NCI-H1694 treated with DMSO at 0.1 percent for 48 hours (cell line): ENCODE results near the gene IQSEC1.

ENCODE experiments used
- DNase-seq: peaks from one replicate; lab custom pipeline; 2025; lab: John Stamatoyannopoulos, UW

IQSEC1 gene

DNA sequence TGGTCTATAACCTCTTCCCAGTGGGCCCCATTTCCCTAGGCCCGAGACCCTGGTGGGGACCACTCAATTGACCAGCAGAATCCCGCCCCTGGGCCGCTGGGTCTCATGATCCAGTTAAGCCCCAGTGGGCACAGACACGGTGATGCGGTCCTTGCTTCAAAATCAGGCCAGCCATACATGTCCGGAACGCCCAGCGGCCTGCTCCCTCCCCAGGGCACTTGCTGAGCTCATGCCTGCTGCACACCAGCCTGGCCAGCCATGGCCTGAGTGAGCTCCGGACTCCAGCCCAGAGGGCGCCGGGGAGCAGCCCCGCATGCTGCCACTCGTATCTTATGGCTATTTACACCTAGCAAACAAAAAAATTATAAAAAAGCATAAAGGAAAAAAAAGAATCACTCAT is 34.4 kb upstream of the IQSEC1 start:
- no peak for DNase-seq

DNA sequence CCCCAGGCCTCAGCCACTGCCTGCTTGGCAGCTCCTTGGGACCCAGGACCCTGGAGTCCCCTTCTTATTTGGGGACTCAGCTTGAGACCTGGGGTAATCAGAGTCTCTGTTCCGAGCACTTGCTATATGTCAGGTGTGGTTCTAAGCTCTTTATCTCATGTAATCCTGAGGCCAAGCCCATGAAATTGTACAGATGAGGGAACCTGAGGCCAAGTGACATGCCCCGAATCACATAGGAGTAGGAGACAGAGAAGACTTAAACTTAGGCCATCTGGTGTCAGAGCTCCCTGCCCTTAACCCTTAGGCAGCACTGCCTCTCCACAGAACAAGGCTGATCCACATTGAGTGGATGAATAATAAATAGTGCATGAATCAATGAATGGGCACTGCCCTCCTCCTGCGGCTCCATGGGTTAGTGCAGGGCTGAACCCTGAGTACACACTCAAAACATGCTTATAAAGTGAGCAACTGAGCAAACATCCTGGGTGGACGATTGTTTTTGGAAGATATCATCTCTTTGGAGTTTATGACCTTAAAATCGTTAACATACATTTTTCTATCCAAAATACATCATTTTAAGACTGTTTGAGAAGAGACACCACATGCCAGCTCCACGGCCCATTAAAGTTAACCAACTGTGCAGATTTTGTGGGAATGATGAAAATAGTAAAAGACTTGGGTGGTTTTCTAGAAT is 33.2 kb upstream of the IQSEC1 start:
- no peak for DNase-seq

DNA sequence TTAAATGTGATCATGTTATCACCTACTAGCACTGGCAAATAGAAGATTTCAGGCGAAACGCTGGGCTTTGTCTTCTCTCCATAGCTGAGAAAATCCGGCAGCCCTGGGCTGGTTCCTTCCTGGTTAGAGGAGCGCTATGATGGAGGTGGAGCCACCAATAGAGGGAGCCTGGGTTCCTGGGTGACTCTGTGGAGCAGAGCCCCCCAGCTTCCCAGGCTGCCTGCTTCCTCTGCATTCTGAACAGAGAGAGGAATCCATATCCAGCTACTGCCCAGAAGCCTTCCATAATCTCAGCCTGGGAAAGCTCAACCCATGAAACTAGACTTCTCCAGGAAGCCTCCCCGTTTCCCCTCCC is 32.6 kb upstream of the IQSEC1 start:
- DNase-seq = no peak

GRCh38 chr3:13105181-13105895 is 32.1 kb upstream of the IQSEC1 start:
- DNase-seq = no peak

DNA sequence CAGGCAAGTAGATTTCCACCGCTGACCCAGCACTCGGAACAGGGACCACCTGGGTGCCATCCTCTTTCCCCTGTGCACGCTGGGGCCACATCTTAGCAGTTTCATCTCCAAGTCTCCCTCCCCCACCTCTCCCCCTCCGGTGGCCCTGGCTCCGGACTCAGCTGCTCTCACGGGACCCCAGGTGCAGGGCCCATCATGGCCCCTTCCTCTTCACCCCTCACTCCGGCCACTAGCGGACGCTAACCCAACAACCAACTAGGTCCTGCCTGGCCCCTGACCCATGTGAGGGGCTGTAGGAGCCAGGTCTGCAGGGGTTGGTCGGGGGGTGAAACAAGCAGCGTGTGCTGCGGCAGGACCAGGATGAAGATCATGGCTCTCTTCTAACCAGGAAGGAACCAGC is 31.3 kb upstream of the IQSEC1 start:
- DNase-seq = no peak

GRCh38 chr3:13103416-13104058 is 30.3 kb upstream of the IQSEC1 start:
- no peak for DNase-seq

DNA sequence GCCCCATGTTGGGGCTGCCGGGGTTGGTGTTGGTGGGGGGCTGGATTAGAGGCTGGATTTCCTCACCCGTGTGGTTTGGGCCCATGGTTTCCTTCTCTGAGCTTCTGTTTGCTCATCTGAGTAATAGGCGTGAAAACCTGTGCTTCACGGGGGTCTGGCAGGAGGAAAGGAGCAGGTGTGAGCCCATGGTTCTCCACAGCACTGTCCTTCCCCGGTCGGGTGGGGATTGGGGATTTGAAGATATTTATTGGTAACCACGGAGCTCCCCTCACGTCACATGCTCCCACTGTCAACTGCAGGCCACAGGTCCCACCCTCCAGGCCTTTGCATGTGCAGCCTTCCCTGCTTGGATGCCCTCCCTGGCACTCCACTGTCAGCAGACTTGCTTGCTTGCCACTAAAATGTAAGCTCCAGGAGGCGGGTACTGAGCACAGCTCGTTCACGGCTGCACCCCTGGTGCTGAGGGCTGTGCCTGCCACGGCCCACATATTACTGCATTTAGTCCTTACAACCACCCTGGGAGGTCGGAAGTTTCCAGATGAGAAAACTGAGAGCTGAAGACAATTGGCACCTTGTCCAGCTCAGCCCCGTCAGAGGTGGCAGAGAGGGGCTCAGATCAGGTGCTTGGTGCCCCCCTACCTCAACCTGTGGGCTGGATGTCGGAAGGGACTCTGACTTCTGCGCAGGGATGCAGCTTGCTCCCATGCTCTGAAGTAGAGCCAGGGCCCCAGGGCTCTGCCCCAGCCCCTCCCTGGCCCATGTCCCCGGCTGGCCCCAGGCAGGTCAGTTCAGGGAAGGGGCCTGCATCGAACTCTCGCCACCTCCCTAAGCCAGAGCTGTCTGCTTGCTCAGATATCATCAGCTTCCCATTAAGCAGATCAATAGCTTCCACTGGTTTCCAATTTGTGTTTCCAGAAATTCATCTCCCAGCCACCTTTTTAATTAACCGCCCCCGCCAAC is 29.4 kb upstream of the IQSEC1 start:
- no peak for DNase-seq

DNA sequence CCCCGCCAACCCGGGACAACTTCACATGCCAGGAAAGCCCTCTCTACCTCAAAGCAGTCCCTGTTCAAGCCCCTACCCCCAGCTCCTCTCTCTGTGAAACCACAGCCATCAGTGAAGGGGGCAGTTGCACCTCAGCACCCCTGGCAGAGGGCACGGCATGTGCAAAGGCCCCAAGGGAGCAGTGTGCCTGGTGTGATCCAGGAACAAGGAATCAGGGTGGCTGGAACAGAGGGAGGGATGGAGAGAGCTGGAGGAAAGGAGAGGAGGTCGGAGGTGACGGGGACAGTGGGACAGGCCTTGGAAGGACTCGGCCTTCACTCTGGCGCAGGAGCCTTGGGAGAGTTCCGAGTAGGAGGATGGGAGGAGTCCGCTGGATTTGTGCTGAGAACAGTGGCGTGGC is 26.5 kb upstream of the IQSEC1 start:
- no peak for DNase-seq

DNA sequence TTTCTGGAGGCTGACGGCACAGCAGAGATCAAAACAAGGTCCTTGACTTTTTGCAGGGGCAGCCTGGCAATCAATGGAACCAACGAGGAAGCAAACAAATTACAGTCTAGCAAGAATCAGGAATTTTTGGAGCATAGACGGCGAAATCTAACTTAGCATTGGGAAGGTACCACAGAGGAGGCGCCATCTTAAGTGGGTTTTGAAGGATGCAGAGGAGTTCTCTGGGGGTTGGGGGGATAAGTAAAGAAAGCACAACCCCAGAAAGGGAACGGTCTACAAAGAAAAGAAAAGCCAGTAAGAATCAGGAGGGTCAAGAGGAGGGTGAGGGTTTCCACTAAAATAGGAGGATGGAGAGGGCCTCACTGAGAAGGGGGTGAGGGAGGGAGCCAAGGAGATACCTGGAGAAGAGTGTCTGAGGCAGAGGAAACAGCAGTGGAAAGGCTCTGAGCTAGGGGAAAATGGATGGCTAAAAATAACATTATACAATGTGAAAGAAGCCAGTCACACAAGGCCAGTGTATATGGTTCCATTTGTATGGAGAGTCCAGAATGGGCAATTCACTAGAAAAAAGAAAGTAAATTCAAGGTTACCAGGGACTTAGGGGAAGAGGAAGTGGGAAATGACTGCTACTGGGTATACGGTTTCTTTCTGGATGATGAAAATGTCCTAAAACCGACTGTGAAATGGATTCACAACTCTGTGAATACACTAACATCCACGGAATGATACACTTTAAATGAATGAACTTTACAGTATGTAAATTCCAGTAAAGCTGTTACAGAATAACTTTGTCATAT is 25.2 kb upstream of the IQSEC1 start:
- DNase-seq = no peak

- DNase-seq = no peak
These were observed 23.1 kb upstream of the IQSEC1 start for GRCh38 chr3:13096356-13096755.

DNA sequence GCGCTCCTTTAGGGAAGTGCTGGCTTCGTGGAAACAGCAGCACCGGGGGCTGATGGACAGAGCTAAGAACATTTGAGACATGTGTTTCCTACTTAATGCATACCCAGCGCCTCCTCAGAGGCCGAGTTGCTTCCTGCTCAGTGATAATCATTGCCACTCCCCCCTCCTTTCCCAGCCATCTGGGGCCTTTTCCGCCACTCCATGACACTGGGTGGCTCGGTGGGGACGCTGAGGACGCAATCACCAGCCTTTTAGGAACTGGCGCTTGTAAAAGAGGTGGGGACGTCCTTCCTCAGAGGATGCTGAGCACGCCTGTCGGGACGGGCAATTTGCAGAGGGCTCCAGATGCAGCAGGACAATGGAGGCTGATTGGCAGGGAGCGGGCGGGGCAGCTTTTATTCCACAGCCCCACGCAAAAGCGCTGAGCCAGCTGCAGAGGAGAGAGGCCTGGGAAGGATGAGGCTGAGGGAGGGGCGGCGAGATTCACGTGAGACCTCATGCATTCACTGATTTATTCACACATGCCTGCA is 22.2 kb upstream of the IQSEC1 start:
- no peak for DNase-seq

- no peak for DNase-seq
These were observed 20.5 kb upstream of the IQSEC1 start for GRCh38 chr3:13093687-13094086.

DNA sequence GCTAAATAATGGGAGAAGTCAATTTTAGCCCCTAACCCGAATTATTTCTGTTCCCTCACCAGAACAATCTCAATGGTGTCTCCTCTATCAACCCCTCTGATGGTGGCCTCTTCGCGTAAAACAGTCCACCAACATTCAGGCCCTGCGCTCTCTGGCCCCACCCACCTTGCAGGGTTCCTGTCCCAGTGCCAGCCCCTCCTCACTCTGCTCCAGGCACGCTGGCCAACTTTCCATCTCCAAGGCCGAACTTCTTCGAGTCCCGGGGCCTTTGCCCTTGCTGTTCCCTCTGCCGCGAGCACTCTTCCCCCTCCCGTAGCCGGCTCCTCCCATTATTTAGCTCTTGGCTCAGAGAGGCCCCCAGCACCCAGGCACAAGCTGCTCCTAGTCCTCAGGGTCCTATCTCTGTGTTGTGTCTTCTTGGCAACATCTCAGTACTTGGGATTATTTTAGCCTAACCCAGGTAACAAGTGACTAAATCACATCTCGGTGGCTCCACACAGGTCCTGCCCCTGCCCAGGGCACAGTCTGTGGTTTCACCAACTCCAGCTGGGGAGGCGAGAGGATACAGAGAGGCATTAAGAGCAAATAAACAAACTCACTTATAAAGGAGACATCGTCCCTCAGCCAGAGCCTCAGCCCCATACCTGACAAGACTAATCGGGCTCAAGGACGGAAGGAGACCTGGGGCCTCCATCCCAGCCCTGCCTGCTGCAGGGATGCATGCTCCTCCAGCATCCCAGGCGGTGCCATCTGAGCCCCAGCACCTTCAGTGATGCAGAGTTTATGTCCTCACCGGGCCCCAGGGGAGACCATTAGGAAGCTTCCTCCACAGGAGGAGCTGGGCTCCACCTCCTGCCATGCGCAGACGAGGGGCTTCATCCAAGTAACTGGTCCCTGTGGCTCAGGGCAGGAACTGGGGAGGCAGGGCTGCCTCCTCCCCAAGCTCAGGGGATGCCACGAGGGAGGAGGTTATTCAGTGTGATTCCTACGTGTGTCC is 19.7 kb upstream of the IQSEC1 start:
- no peak for DNase-seq

- no peak for DNase-seq
These were observed 18.8 kb upstream of the IQSEC1 start for GRCh38 chr3:13091898-13092611.

GRCh38 chr3:13088028-13089006 is 15.1 kb upstream of the IQSEC1 start:
- DNase-seq = no peak

DNA sequence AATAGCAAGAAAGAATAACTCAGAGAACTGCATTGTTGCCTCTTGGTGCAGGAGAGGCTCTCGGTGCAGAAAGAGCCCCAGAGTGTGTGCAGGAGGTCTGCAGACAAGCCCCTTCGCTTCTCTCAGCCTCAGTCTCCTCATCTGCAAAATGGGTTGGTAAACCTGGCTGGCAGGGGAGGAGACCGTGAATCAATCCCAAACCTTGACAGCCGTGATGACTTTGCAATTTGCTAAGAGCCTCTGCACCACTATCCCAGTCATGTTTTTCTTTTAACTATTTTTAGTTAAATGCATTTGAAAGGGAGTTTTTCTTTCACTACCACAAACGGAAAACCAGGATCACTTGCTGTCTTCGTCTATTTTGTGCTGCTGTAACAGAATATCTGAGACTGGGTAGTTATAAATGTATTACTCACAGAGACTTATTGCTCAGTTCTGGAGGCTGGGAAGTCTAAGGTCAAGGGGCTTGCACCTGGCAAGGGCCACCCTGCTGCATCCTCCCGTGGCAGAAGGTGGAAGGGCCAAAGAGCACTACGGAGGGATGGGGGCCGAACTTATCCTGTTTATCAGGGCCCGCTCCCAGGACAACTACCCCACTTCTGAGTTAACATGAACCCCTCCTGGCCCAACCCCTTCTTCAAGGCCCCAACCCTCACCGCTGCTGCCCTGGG is 14.2 kb upstream of the IQSEC1 start:
- no peak for DNase-seq

DNA sequence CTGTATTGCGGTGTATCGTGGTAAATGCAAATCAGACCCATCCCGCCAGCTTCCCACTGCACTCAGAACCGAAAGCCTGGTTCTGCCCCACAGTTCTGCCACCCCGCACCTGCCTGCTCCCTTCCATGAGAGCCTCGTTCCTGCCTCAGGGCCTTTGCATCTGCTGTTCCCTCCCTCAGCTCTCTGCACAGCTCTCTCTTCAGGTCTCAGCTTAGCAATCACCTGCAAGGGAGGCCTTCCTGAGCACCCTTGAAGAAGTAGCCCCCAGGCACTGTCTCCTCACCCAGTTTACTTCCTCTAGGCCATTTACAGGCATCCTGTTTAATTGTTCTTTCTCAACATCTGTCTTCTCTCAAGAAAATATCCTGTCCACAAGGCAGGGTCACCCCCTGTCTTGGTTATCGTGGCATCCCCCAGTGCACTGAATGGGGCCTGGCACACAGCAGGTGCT is 13.3 kb upstream of the IQSEC1 start:
- DNase-seq = no peak

- DNase-seq = no peak
These were observed 12.6 kb upstream of the IQSEC1 start for GRCh38 chr3:13085846-13086179.
